Stimulated activated CD8-positive, alpha-beta memory T cell treated with anti-CD3 and anti-CD28 coated beads, Interleukin-7, amount 100 ng/mL, for 48 hours (primary cell): ENCODE measurements around the gene ING5.

Source experiments
- DNase-seq, 2 donors: peaks; one replicate each; pipeline ENCODE4 v3.0.0-alpha.2; 2020; ENCODE audit warnings: low read depth in 1 of 2; ENCODE audit errors: extremely low read depth in 1 of 2

Gene ING5

DNA sequence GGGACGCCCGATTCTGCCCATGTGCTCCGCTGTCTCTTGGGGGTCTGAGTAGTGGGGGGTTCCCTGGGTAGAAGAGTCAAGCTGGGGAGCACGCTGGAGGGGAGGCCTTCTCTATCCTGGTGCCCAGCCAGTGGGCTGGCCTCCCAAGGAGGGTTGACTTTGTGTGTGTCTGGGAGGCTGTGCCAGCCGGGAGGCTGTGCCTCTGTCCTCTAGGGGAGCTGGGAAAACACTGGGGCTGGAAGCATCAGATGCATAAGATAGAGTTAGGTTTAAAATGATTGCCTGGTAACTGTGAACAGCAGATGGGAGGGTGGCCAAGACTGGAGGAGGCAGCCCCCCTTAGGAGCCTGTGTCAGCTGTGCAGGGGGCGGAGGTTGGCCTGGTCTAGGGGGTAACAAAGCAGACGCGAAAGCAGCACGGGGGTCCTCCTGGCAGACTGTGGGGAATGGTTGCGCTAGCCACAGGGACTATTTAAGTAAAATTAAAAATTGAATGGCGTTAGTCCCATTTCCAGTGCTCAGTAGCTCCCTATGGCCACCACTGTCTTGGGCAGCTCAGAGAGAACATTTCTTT, 1.3 kb downstream of the ING5 start:
- DNase-seq = no peak

DNA sequence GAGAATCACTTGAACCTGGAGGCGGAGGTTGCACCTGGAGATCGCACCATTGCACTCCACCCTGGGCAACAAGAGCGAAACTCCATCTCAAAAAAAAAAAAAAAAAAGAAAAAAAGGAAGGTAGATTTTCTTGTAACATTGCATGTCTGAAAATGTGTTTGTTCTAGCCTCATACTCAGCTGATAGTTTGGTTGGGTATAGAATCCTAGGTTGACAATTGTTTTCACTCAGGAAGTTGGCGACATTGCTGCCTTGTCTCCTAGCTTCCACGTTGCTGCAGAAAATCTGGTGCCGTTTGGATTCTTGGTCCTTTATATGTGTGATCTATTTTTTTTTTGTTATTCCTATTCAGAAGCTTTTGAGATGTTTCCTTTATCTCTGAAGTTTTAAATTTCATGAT, 4.7 kb downstream of the ING5 start:
- DNase-seq = no peak

DNA sequence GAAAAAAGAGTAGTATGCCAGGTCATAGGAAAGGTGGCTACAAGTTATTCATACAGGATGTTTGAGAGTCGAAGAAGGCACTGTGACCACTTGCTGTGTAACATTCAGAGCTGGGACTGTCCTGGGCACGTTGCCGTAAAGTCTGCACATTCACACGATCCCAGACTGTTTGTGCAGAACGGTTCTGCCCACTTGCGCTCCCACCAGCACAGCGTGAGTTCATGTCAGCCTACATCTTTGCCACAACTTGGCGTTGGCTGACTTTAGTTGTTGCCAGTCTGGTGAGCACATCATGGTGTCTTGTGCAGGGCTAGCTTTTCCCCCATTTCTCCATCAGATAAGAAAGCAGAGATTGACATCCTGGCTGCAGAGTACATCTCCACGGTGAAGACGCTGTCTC, 7.0 kb downstream of the ING5 start:
- no peak for DNase-seq

DNA sequence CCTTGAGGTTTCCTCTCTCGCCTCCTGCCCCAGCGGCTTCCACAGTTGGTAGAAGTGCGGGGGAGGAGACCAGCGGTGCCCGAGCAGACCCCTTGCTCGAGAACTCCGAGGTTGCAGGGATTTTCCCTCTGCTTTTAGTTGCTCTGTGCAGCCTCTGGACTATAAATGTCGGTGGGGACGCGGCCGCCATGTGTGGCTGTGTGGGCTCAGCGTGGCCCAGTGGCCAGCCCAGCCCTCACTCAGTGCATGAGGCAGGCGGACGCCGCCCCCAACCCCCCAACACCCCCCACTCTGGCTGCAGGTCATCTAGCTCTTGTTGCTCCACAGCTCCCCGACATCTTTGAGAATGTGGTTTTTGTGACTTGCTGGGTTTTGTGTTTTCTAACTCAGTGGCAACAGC, 17.3 kb downstream of the ING5 start:
- DNase-seq = no peak

DNA sequence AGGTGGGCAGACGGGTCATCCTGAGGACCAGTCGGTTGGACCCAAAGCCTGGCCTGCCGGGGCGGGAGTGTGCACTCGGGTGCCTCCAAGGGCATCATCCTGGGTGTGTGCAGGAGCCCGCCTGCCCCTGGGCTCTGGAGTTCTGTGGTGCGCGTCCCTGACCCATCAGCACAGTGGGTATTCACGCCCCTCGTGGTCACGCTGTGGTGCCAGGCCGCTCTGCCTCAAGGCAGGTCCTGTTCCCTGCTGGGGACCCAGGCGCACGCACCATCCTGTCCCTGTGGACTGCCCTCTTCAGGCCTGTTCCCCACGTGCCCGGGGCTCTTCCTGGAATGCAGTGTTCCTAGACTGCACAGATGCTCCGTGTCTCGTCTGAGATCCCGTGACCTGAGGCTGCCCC, 18.3 kb downstream of the ING5 start:
- no peak for DNase-seq

DNA sequence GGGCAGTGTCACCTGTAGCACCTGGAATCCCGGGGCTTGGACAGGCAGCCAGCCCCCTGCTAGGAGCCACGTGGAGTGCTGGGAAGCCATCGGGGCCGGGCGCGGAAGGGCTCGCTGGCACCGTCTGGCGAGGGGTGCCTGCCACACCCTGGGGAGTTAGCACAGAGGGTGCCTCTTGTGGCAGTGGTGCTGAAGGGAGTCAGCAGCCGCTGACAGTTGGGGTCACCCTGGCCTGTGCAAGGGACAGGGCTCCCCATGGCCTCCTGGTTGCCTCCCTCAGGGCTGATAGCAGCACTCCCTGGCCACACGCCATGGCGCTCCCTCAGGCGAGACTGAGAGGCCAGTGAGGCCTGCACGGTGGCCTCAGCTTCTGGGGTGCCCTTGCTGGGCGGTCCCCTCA, 18.7 kb downstream of the ING5 start:
- no peak for DNase-seq

DNA sequence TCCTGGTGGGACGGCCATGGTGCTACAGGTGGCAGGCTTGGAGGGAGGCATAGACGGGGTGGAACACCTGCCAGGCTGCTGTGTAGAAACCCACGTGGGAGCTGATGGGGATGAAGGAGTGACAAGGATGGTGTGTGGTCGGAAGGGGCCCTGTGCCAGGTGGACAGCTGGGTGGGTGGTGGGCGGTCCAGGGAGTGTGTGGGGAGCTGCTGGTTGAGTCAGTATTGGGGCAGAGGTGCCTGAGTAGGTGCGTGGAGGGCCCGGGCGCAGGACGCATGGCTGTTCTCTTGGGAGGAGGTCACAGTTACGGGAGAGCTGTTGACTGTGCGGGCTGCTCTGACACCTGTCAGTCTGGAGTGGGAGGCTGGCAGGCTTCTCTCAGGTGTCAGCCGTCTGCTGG, 20.0 kb downstream of the ING5 start:
- no peak for DNase-seq

DNA sequence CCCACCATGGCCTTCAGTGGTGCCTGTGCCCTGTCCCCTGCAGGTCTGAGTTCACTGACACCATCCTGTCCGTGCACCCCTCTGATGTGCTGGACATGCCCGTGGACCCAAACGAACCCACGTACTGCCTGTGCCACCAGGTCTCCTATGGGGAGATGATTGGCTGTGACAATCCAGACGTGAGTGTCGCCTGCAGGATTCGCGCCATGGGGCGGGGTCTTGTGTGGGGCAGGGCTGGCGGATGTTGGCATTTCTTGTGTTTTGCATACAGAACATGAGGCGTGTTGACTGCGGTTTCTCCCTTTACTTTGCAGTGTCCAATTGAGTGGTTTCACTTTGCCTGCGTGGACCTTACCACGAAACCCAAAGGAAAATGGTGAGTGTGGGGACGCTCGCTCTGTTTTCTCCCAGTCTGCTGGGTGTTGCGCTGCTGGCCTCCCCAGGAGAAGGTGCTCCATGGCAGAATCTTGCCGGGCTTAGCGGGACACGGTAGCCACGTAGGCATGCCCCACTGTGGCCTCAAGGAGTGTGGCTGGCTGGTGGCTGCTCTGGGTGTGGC, 21.1 kb downstream of the ING5 start:
- no peak for DNase-seq

DNA sequence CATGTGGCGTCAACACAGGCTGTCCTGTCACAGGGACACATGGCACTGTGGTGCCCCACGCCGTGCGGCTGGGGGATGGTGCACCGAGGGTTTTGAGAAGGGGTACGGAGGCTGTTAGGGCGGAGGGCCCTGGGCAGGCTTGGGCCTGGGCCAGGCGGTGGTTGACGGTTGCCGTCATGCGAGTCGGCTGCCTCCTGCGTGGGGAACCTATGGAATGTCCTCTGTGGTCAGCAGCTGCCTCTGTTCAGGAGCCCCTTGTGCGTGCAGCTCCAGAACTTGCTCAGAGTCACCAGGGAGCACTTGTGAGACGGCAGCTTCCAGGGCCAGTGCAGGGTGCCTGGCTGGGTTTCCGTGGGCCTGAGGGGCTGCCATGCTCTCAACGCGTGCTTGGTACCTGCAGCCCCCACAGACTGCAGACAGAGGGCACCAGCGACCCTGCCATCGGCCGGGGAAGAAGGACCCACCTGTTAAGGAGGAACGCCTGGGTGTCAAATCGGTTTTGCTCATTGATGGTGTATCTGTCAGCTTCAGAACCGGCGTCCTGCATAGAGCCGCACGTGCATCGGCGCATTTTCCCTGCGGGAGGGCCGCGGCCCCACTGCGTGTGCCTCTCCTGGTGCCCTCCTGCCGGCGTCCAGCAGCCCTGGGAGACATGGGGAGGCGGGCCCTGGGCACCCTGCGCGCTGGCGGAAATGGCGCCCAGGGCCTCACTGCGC, 22.6 kb downstream of the ING5 start:
- no peak for DNase-seq

DNA sequence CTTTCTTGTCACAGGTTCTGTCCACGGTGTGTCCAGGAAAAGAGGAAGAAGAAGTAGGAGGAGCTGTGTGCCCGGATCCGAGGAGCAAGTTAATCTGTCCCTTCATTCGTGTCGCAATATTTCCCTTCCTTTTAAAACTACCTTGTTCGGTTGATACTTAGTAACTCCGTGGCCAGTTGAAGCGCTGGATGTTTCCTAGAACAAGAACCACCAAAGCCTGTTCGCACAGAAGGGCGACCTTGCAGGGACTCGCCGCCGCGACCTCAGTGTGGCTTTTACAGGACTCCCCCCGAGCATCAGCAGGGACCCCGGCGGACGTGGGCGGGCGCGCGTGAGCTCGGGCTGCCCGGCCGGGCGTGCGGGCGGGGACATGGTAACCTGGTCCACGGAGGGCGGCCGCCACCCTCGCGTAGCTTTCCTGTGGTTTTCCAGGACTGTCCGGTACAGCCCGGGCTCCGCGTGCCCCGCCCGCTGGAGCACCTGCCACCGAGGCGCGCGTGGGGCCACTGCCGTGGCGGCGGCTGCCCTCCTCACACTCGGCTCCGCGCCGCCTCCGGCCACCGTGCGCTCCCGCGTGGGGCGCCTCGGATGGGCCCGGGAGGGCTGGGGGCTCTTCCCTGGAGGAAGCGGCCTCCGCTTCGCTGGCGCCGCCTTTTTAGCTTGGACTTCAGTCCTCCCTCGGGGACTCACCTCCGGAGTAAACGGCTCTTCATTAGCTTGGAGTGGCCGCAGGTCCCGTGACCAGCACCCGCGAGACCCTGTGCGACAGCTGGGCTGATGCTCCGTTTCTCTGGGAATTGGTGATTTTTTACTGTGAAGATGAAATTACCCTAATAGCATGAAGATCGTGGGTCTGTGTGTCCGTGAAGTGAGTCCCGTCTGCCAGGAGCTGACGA, 23.4 kb downstream of the ING5 start:
- DNase-seq = no peak

DNA sequence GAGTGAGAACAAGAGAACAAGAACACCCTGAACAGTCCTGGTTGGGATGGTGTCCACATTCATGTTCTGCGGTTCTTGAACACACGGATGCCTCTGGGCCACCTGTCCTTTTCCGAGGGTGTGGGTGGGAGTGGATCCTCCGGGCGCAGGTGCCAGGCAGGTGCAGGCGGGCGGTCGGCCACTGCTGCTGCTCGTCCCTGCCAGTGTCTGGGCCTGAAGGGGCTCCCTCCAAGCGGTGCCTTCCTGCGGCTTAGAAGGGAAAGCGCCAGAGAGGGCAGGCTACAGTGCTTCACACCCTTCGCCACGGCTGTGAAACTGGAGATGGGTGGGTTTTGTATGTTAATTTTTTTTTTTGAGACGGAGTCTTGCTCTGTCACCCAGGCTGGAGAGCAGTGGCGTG, 24.6 kb downstream of the ING5 start:
- no peak for DNase-seq

DNA sequence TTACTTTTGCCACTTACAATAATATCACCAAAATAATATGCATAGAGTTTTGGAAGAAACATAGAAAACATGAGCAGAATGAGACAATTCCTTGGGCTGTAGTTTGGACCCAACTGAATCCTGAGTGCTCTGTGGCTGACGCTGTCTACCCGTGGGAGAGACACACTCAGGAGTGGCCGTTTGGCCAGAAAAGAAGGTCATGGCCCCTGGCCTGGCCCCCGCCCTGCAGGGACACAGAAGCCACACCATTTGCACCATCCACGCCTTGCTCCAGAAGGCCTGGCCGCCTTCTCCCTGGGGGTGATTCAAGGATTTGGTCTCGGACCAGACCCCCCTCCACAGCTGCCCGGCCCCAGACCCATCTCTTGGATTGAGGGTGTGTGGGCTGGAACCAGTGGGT, 26.2 kb downstream of the ING5 start:
- DNase-seq = no peak

DNA sequence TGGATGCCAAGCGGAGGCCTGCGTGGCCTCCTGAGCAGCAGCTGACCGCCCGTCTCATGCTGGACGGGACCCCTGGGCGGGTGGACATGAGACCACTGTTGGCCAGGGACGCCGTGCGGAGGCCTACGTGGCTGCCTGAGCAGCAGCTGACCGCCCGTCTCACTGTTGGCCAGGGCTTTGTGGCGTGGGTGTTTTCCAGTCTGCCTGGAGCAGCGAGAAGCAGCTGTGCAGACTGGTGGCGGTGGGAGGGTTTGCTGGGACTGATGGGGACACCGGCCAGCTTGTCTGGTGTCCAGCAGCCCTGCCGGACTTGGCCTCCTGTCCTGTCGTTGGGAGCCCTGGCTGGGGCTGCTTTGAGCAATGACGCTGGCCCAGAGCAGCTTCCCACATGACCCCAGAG, 26.8 kb downstream of the ING5 start:
- no peak for DNase-seq

DNA sequence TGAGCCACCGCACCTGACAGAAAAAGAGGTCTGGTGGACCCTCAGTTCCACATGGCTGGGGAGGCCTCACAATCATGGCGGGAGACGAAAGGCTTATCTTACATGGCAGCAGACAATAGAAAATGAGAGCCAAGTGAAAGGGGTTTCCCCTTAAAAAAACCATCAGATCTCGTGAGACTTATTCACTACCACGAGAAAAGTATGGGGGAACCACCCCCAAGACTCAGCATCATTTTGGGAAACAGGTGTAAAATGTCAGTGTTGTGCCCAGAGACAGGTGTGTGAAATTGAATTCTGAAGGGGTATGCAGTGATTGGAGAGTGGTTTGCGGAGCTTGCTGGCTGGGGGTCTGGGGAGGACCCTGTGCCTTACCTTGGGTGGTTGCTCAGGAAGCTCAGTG, 28.0 kb downstream of the ING5 start:
- no peak for DNase-seq

DNA sequence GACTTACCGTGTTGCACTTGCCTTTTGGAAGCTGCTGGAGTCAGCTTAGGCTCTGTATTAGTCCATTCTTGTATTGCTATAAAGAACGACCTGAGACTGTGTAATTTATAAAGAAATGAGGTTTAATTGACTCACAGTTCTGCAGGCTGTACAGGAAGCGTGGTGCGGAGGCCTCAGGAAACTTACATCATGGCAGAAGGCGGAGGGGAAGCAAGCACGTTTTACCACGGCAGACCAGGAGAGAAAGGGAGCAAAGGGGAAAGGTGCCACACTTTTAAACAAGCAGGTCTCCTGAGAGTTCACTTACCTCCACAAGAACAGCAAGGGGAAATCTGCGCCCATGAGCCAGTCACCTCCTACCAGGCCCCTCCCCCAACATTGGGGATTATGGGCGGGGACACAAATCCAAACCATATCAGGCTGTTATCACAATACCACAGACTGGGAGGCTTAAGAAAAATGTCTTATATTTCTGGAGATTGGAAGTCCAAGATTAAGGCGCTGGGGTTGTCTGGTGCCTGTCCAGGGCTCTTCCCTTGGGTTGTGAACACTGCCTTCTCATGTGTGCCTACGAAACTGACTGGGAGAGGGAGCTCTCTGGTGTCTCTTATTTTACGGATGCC, 28.9 kb downstream of the ING5 start:
- DNase-seq = no peak

DNA sequence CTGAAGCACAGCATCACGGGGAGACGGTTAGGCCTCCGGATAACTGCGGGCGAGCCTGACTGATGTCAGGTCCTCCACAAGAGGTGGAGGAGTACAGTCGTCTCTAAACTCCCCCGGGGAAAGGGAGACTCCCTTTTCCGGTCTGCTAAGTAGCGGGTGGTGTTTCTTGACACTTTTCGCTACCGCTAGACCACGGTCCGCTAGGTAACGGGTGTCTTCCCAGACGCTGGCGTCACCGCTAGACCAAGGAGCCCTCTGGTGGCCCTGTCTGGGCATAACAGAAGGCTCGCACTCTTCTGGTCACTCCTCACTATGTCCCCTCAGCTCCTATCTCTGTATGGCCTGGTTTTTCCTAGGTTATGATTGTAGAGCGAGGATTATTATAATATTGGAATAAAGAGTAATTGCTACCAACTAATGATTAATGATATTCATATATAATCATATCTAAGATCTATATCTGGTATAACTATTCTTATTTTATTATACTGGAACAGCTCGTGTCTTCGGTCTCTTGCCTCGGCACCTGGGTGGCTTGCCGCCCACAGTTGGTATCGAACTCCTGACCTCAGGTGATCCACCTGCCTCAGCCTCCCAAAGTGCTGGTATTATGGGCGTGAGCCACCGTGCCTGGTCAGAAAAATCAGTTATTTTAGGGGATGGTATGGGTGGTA, 30.8 kb downstream of the ING5 start:
- DNase-seq = peak in 1 of 2 donors; percentile 59

DNA sequence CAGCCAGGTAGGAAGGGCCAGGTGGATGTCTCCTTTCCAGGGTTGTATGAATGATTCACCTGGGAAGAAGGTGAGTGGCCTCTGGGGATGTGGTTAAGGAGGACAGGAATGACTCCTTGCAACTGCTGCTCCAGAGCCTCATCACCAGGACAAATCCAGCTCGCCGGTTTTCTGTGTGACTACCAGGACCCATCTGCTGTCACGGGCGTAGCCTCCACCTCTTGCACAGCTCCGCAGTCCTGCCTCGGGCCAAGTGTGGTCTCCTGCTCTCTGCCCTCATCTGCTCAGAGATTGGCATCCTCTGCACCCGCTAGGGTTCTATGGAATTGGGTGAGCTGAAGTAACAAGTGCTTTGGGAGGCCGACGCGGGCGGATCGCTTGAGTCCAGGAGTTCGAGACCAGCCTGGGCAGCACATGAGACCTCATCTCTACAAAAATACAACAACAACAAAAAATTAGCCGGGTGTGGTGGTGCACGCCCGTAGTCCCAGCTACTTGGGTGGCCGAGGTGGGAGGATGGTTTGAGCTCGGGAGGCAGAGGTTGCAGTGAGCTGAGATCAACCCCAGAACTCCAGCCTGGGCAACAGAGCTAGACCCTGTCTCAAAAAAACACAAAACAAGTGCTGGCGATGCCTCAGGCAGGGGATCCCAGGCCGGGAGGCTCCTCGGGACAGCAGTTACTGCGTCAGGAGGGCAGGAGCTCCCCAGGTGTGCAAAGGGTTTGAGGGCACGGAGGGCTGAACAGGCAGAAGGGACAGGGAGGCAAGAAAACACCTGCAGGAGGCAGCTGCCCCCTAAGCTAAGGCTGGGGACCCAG, 31.8 kb downstream of the ING5 start:
- no peak for DNase-seq

DNA sequence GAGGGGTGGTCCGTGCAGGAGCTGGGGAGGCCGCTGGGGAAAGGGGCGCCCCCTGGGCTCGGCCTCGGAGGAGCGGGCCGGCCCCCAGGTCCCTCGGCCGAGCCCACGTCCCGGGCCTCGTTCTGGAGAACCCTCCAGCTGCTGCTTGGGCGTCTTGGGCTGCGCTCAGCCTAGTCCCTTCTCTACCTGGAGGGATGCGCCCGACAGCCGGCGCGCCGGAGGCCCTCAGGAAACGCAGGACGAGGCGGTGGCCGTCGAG, 32.3 kb downstream of the ING5 start:
- DNase-seq = no peak

DNA sequence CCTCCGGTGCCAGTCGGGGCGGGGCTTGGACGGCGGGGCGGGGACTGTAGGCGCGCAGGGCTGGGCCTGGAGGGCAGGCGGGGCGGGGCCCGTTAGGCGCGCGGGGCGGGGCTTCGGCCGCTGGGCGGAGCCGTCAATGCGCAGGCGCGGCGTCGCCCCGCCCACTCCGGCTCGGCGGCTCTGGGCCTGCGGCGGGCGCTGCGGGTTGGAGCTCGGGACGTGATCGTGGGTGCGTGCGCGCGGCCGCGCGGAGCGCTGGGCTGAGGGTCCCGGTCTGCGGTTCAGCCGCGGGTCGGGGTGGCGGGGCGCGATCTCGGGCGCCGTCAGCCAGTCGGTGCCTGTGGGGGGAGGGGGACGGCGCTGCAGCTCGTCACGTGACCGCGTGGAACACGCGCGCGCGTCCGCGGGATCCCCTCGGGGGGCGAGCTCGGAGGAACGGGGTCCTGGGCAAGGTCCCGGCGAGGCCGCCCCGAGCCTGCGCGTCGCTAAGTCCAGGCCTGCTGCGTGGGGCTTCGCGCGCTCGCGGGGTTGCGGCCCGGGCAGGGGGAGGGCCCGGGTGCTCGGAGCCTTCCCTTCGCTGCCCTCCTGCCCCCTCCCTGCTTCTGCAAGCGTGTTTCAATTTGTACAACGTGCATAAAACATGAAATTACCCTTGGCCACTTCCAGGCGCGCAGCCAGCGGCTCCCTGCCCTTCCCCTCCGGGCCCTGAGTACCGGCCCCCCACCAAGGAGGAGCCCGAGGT, 32.8 kb downstream of the ING5 start, which contains the start of gene D2HGDH:
Gene D2HGDH, plus strand, starts transcription at position 164 of the 742 bp plus-strand sequence. CDS start 595 bp downstream, outside the sequence.
- DNase-seq = peak; percentile 86 to 88
